Middle frontal gyrus (tissue), 1 donor: ENCODE results near the gene ATF7.

Experiments
- DNase-seq: peaks from one replicate; pipeline ENCODE4 v3.0.0-alpha.2; 2015; ENCODE audit warnings: low spot score; ENCODE audit errors: extremely low spot score

Gene ATF7

GRCh38 chr12:53502331-53502730 lies 123.9 kb downstream of the ATF7 start:
- no peak for DNase-seq

DNA sequence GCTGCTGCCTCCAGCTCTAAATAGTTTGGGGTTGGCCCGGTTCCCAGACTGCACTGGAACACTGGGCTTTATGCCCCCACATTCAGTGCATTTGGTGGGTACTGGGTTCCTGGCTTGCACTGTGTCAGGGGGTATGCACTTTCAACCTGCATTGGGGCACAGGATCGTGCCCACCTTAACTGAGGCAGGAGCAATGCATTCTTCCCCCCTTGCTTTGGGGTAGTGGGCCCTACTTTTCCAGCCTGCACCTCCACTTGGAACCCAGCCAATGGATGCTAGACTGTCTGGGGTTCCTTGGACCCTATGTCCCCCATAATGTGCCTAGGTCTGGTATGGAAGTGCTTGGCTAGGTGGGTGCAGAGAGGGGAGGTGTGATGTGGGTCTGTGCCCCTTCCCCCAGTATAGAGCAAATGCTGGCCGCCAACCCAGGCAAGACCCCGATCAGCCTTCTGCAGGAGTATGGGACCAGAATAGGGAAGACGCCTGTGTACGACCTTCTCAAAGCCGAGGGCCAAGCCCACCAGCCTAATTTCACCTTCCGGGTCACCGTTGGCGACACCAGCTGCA lies 124.5 kb downstream of the ATF7 start:
- DNase-seq = no peak

- DNase-seq = peak; percentile 99
These were observed 125.2 kb downstream of the ATF7 start, which contains the start of gene TARBP2 for GRCh38 chr12:53500776-53501614. TSS of gene TARBP2 (plus strand) at chr12:53501283. CDS start at chr12:53501409, 126 bp downstream.

DNA sequence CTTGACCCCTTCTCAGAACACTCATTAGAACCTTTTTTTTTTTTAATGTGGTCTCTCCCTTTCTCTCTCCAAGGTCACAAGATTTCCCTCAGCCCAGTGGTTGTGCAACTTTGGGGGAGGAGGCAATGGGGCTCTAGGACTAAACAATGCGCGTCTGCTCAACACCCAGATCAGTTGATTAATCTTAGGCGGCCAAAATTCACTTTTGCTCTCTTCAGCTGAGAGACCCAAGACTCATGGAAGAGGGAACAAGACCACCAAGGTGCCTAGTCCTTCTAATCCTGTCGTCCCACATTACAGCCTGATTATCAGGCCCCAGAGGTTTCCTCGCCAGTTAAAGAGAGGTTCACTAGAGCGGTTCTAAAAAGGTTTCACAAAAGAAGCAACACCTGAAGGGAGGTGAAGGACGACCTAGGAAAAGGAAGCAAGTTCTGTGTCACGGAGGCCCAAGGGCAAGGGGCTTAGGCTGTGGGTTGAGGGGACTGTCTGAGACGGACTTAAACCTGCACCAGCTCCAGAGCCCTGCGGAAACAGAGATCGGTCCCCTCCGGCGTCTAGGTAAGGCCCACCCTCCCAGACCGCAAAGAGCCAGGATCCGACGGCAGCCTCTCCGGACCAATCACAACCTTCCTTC lies 125.9 kb downstream of the ATF7 start:
- no peak for DNase-seq

DNA sequence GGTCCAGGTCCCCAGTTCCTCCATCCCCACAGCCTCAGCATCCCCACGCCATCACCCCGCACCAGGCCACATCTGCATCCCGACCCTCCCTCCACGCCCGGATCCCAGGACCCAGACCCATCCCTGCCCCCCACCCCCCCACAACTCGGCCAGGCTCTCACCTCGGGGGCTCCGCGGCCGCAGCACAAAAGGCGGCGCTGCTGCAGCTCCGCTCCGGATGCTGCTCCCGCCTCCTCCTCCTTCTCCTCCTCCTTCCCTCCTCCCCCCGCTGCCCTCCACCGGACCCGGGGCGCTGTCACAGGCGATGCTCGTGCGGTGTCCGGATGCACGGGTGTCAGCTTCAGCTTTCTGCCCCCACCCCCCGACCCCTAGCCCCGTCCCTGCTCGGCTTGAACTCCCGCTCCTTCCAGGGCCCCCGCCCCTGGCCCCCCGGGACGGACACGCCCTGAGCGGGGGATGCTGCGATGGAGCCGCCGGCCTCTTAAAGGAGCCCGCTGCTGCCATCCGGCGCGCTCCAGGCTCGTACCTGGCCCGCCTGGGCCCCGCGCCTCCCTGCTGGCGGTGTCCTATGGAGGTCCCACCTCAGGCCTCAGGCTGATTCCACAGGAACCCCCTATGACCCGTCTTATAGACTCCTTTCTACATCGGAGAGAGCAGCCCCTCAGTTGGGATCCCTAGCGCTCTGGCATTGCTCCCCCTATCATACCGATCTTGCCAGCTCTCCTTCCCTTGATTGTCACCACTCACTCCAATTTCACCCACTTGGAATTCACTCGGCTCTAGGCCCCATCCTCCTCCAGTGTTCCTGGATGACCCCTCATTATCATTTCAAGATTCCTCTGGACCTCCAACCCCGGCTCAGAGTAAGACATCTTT lies 126.7 kb downstream of the ATF7 start, which contains the start of gene MAP3K12:
Gene MAP3K12 (minus strand): TSS at position 193 of the 876 bp plus-strand sequence. CDS start 12,067 bp downstream, outside the sequence.
- no peak for DNase-seq

- no peak for DNase-seq
These were observed 127.9 kb downstream of the ATF7 start for GRCh38 chr12:53498235-53498630.

DNA sequence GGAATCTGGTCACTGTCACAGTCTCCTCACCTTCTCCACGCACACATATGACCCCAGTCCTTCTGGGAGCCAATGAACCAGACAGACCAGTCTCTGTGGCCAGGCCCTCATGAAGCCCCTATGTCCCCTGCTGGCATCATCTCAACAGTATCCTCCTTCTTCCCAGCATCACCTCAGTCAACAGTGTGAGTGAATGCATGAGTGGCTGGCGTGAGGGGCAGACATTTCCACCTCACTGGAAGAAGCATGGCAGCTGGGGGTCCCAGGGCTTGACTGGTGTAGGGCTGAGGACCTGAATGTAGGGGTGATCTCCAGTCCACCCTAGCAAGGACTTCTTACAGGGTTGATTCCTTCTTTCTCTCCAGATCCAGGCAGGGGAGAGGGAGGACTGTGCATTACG lies 128.7 kb downstream of the ATF7 start:
- DNase-seq = no peak

- no peak for DNase-seq
These were observed 129.5 kb downstream of the ATF7 start for GRCh38 chr12:53496752-53497032.

DNA sequence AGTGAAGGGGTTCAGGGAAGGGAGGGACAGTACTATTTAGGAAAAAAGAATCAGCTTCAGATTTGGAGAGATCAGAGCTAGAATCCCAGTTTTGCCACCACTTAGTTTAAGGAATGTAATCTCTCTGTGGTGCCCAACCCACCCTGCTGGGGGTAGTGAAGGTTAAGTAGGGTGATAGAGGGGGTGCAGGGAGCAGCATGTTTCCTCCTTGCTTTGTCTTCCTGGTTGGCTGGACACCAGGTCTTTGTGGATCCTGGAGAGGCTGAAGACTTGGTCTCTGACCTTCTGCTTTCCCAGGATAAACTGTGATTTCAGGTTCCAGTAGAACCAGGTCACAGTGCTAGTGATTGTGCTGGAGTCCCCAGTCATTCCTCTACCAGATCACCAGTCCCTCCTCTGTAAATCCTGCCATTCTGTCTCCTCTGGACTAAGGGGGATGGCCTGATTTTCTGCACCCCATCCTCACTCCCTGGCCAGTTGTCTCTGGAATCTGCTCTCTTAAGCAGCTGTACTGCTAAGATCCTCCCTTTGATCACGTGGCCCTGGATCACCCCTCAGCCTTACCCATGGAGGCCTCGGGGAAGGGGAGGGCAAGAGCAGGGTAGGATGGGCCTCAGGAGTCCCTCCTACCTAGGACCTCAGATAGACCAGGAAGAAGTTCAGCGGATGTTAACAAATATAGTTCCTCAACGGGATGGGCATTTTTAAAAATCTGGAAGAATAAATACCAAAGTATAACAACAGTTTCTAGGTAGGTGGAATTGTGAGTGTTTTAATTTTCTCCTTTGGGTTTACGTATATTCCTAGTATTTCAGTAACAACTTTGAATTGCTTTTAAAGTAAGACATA lies 130.1 kb downstream of the ATF7 start:
- no peak for DNase-seq

GRCh38 chr12:53493610-53494391 lies 132.4 kb downstream of the ATF7 start:
- DNase-seq = no peak

GRCh38 chr12:53492830-53493609 lies 133.2 kb downstream of the ATF7 start:
- DNase-seq = peak; percentile 84

- no peak for DNase-seq
These were observed 134.0 kb downstream of the ATF7 start for GRCh38 chr12:53492188-53492587.

DNA sequence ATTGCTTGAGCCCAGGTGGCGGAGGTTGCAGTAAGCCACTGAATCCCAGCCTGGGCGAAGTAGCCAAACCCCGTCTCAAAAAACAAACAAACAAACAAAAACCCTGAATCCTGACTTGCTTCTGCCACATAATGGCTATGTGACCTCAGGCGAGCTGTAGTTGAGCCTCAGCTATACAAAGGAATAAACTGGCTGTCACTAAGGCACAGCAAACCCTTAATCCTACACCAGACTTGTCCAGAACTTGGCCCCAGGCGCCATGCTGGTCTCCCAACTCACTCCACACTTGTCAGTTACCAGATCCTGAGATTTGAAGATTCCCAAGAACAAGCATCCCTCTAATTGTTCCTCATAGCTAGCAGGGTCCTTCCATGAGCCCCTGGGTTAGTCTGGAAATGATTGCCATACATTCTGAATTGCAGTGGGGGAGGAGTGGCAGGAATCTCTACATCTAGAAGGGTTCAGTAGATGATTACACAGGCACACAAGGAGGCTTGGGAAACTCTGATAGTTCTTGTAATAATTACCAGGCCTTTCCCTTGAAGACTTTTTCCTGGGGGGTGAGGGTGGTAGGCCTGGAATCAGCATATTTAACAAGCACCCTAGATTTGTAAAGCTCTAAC lies 136.8 kb downstream of the ATF7 start:
- DNase-seq = no peak

DNA sequence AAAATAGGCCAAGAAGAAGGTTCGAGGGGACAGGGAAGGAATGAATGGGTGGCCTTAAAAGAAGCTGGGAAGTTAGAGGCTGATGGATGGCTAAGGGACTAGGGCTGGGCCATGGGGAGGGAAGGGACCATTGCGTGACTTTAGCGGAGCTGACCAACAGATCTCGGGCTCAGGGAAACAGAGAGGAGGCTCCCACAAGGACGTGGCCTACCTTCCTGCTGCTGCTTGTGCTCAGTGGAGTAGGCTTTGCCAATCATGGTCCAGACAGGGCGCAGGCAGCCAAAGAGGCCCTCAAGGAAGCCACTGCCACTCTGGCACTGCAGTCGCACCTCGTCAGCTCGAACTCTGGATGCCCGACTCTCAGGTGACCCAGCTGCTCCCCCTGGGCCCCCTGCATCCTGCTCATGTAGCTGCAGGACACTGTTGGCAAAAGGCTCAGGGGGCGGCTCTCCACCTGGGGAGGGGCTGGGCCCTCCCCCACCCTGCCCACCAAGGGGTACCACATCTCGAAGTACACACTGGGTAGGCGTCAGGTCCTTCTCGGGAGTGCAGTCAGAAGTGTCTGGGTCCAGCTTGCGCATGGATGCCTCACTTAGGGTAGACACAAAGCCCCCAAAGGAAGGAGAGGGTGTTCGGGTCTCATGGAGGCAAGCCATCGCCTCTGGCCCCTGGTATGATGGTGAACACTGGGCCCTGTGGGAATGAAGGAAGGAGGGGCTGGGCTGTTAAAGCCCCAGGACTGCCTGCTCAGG lies 139.3 kb downstream of the ATF7 start:
- no peak for DNase-seq

DNA sequence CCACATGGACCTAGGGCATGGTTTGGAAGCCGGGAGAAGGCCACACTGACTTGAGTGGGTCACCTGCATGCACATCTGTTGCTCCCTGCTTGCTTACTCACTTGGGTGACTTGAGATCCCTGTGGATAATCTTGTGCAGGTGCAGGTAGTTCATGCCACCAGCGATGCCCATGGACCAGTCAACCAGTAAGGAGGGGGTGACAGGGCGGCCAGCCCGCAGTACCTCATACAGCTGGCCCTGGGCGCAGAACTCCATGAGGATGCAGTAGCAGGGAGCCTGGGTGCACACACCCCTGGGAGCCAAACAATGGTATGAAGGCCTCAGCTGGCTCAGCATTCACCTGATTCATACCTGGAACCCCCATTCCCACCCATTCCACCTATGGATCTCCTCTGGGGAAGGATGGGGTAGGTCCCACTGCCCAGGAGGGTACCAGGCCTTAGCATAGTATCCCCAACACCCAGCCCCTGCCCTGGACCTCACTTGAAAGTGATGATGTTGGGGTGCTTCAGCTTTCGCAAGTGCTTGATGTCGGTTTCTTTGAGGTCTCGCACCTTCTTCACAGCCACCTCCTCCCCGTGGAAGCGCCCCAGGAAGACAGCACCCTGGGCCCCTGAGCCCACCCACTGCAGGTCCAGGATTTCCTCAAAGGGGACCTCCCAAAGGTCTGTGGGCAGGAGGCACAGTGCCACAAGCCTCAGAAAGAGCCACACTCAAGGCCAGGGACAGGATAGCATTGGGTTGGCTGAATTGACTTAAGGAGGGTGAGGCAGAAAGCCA lies 140.0 kb downstream of the ATF7 start:
- DNase-seq = no peak

DNA sequence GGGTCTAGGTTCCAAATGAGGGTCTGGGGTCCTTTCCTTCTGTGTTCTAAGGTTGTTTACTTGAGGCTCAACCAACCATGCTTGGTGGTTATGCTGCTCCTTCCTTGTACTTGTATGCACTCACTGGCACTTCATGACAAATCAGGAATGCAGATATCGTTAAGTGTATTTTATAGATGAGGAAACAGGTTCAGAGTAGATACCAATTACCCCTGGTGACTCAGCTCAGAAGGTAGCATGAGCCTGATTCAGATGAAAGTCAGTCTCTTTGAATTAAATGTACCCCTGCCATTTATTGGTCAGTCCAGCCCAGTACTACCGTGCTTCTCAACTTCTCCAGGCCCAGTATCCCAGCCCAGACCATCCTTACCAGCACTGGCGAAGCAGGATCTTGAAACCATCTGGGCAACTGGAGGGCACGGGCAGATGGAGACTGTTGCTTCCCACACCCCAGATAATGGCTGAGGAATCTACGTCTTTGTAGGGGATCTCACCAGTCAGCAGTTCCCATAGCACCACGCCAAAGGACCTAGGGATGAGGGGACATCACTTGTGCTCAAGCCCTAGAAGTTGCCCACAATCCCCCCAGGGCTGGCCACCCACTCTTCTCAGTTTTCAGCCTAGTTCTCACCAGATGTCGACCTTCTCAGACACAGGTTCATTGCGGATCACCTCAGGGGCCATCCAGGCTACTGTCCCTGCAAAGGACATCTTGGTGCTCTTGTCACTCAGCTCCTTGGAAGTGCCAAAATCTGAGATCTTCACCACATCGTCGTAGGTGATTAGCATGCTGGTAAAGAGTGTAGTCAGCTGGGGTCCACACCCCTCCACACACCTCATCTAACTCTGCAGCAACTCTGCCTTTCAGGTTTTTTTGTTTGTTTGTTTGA lies 141.3 kb downstream of the ATF7 start:
- DNase-seq = no peak
